NB4 (cell line): ENCODE results near the gene TGFBR2.

ENCODE experiments used
- POLR2A ChIP-seq: IDR thresholded peaks from 2 replicates; pipeline ENCODE4 v1.6.1; 2011; ENCODE audit warnings: mild to moderate bottlenecking; ENCODE audit not compliant: insufficient read length; ENCODE audit errors: extremely low read depth
- TF ChIP-seq, protein P1 (sequence below): IDR thresholded peaks from one replicate; pipeline ENCODE4 v1.5.1; 2012; ENCODE audit warnings: low read depth, low read length
- TF ChIP-seq, protein P2 (sequence below): IDR thresholded peaks from 2 replicates; pipeline ENCODE4 v1.6.1; 2011; ENCODE audit warnings: low read depth, low read length

DNA sequence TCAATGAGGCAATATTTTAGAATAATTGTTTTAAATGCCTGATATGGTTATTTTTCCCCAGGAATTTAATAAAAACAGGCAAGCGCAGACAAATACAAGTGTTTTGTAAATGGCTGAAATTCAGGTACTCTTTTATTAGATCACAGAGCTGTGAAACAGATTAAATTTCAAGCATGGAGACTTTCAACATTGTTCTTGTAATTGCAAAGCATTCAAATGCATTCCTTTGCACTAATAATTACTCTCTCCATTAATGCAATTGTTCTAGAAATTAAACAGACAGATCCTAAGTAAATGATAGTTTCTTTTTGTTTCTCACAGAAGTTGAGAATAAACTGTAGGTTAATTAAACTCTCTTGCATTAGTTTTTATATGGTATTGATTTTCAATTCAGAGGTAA is 42.4 kb upstream of the TGFBR2 start:
- TF ChIP-seq, protein P1, sequence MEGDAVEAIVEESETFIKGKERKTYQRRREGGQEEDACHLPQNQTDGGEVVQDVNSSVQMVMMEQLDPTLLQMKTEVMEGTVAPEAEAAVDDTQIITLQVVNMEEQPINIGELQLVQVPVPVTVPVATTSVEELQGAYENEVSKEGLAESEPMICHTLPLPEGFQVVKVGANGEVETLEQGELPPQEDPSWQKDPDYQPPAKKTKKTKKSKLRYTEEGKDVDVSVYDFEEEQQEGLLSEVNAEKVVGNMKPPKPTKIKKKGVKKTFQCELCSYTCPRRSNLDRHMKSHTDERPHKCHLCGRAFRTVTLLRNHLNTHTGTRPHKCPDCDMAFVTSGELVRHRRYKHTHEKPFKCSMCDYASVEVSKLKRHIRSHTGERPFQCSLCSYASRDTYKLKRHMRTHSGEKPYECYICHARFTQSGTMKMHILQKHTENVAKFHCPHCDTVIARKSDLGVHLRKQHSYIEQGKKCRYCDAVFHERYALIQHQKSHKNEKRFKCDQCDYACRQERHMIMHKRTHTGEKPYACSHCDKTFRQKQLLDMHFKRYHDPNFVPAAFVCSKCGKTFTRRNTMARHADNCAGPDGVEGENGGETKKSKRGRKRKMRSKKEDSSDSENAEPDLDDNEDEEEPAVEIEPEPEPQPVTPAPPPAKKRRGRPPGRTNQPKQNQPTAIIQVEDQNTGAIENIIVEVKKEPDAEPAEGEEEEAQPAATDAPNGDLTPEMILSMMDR, result no peak
- TF ChIP-seq POLR2A, result no peak
- TF ChIP-seq, protein P2, sequence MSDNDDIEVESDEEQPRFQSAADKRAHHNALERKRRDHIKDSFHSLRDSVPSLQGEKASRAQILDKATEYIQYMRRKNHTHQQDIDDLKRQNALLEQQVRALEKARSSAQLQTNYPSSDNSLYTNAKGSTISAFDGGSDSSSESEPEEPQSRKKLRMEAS, result no peak
